ENCODE data around the gene ITGB4.

ITGB4 gene

GRCh38 chr17:75703191-75703590, 18.1 kb upstream of the ITGB4 start:
- DNase-seq (ENCODE audit: low spot score) (no peak), ATAC-seq (ENCODE audit: low read depth) (no peak)
- no peak for TF ChIP-seq CTCF (IDR thresholded peaks at IDR 0.05; ENCODE audit: poor library complexity, severe bottlenecking)
- H3K4me3 ChIP-seq (ENCODE audit: severe bottlenecking): no peak overlapping the region
- no peaks in the 10 kb centered on the region for H3K27me3 ChIP-seq (ENCODE audit: insufficient read depth, poor library complexity, severe bottlenecking)
- no peaks in the 10 kb centered on the region for H3K9me3 ChIP-seq (ENCODE audit: severe bottlenecking)
- peaks cover 45% of the 10 kb centered on the region for H3K4me1 ChIP-seq (ENCODE audit: insufficient read depth, poor library complexity, severe bottlenecking)
- H3K27ac ChIP-seq (ENCODE audit: poor library complexity, severe bottlenecking): peak overlapping the region; percentile 100
- peaks cover 85% of the 10 kb centered on the region for H3K36me3 ChIP-seq (ENCODE audit: low read depth)

GRCh38 chr17:75703591-75703990, 17.7 kb upstream of the ITGB4 start:
- DNase-seq (ENCODE audit: low spot score) (no peak), ATAC-seq (ENCODE audit: low read depth) (no peak)
- Histone ChIP-seq H3K27ac (ENCODE audit: poor library complexity, severe bottlenecking) (peak overlapping the region; percentile 100), H3K4me1 (ENCODE audit: insufficient read depth, poor library complexity, severe bottlenecking) (peaks cover 45% of the 10 kb centered on the region), H3K4me3 (ENCODE audit: severe bottlenecking) (no peak overlapping the region), H3K27me3 (ENCODE audit: insufficient read depth, poor library complexity, severe bottlenecking) (no peaks in the 10 kb centered on the region), H3K36me3 (ENCODE audit: low read depth) (peaks cover 89% of the 10 kb centered on the region), H3K9me3 (ENCODE audit: severe bottlenecking) (no peaks in the 10 kb centered on the region)
- no peak for TF ChIP-seq CTCF (IDR thresholded peaks at IDR 0.05; ENCODE audit: poor library complexity, severe bottlenecking)

GRCh38 chr17:75704963-75705875, 16.0 kb upstream of the ITGB4 start:
- peaks cover 79% of the 10 kb centered on the region for H3K36me3 ChIP-seq (ENCODE audit: low read depth)
- H3K27me3 ChIP-seq (ENCODE audit: insufficient read depth, poor library complexity, severe bottlenecking): no peaks in the 10 kb centered on the region
- no peak for TF ChIP-seq CTCF (IDR thresholded peaks at IDR 0.05; ENCODE audit: poor library complexity, severe bottlenecking)
- DNase-seq (ENCODE audit: low spot score) (no peak), ATAC-seq (ENCODE audit: low read depth) (no peak)
- H3K4me1 ChIP-seq (ENCODE audit: insufficient read depth, poor library complexity, severe bottlenecking): peaks cover 32% of the 10 kb centered on the region
- H3K27ac ChIP-seq (ENCODE audit: poor library complexity, severe bottlenecking): peak overlapping the region; percentile 100
- H3K9me3 ChIP-seq (ENCODE audit: severe bottlenecking): no peaks in the 10 kb centered on the region
- H3K4me3 ChIP-seq (ENCODE audit: severe bottlenecking): no peak overlapping the region

GRCh38 chr17:75706042-75706728, 15.1 kb upstream of the ITGB4 start:
- Histone ChIP-seq H3K4me1 (ENCODE audit: insufficient read depth, poor library complexity, severe bottlenecking) (peaks cover 24% of the 10 kb centered on the region), H3K36me3 (ENCODE audit: low read depth) (peaks cover 72% of the 10 kb centered on the region), H3K9me3 (ENCODE audit: severe bottlenecking) (no peaks in the 10 kb centered on the region), H3K27me3 (ENCODE audit: insufficient read depth, poor library complexity, severe bottlenecking) (no peaks in the 10 kb centered on the region), H3K27ac (ENCODE audit: poor library complexity, severe bottlenecking) (peak overlapping the region; percentile 100), H3K4me3 (ENCODE audit: severe bottlenecking) (no peak overlapping the region)
- DNase-seq (ENCODE audit: low spot score) (no peak), ATAC-seq (ENCODE audit: low read depth) (no peak)
- TF ChIP-seq CTCF (IDR thresholded peaks at IDR 0.05; ENCODE audit: poor library complexity, severe bottlenecking): no peak

Data from RWPE2 (cell line).